Measurements from ENCODE around the gene KLRK1. TPM values are rescaled to one million over a fixed set of nuclear protein-coding genes. Genes with fewer than 3 reads are reported as not detected.

KLRK1 gene
- total RNA-seq, 1 experiment from 2014 or later = 0.95 TPM

- DNase-seq (ENCODE audit: low read depth, low spot score) = no peak
- Histone ChIP-seq H3K4me1 (ENCODE audit: control insufficient read depth, insufficient read depth, low read length) (peaks cover 5% of the 10 kb centered on the region), H3K9me3 (ENCODE audit: control insufficient read depth, insufficient read depth, low read depth, low read length) (no peaks in the 10 kb centered on the region), H3K27me3 (ENCODE audit: control insufficient read depth, insufficient read depth, low read length) (no peaks in the 10 kb centered on the region), H3K27ac (ENCODE audit: low read length) (peak overlapping the region; percentile 24; the same call in 1 of the 2 replicates), H3K4me3 (ENCODE audit: low read depth in 2 of 2, low read length in 2 of 2) (no peak overlapping the region), H3K36me3 (ENCODE audit: control insufficient read depth, insufficient read depth, low read length) (no peaks in the 10 kb centered on the region)
- no peak for TF ChIP-seq POLR2AphosphoS5 (IDR thresholded peaks at IDR 0.05; ENCODE audit: low read depth, low read length)
- ChIA-PET POLR2A (no interaction called here), CTCF (no interaction called here)
- intact Hi-C loops (cut with micrococcal nuclease; ENCODE audit: unreplicated experiment) = no loop called here
- no peak for ATAC-seq
- BruUV-seq (replicated peaks) = no TSS peak
- in situ Hi-C loops (cut with HindIII; ENCODE audit: low pct_unique_long_range_greater_than_20kb, low sequenced_read_pairs) = no loop called here
Measured at GRCh38 chr12:10386857-10387256, 3.0 kb downstream of the KLRK1 start.

- no peaks in the 10 kb centered on the region for H3K36me3 ChIP-seq (ENCODE audit: control insufficient read depth, insufficient read depth, low read length)
- no peaks in the 10 kb centered on the region for H3K9me3 ChIP-seq (ENCODE audit: control insufficient read depth, insufficient read depth, low read depth, low read length)
- H3K27ac ChIP-seq (ENCODE audit: low read length) = no peak overlapping the region; the same call in 1 of the 2 replicates
- ChIA-PET POLR2A (no interaction called here), CTCF (no interaction called here)
- no peaks in the 10 kb centered on the region for H3K27me3 ChIP-seq (ENCODE audit: control insufficient read depth, insufficient read depth, low read length)
- no peak overlapping the region for H3K4me3 ChIP-seq (ENCODE audit: low read depth in 2 of 2, low read length in 2 of 2)
- no peak for ATAC-seq
- H3K4me1 ChIP-seq (ENCODE audit: control insufficient read depth, insufficient read depth, low read length) = no peaks in the 10 kb centered on the region; the same call in 1 of the 2 replicates
- intact Hi-C loops (cut with micrococcal nuclease; ENCODE audit: unreplicated experiment) (no loop called here), in situ Hi-C loops (cut with HindIII; ENCODE audit: low pct_unique_long_range_greater_than_20kb, low sequenced_read_pairs) (no loop called here)
- BruUV-seq (replicated peaks) = no TSS peak
- no peak for DNase-seq (ENCODE audit: low read depth, low spot score)
- no peak for TF ChIP-seq CTCF (IDR thresholded peaks at IDR 0.05)
- TF ChIP-seq POLR2AphosphoS5 (IDR thresholded peaks at IDR 0.05; ENCODE audit: low read depth, low read length) = no peak
- no peak for TF ChIP-seq REST (IDR thresholded peaks at IDR 0.05; ENCODE audit: insufficient read depth in 1 of 2, low read depth in 2 of 2, low read length in 1 of 2)
- no peak for TF ChIP-seq SIN3A (IDR thresholded peaks at IDR 0.05; ENCODE audit: borderline replicate concordance, insufficient read depth, low read depth, low read length)
- TF ChIP-seq TCF7L2 (IDR thresholded peaks at IDR 0.05; ENCODE audit: low read depth, low read length) = no peak
Measured at GRCh38 chr12:10385166-10385613, 4.7 kb downstream of the KLRK1 start.

- Histone ChIP-seq H3K27me3 (ENCODE audit: control insufficient read depth, insufficient read depth, low read length) (no peaks in the 10 kb centered on the region), H3K36me3 (ENCODE audit: control insufficient read depth, insufficient read depth, low read length) (no peaks in the 10 kb centered on the region), H3K27ac (ENCODE audit: low read length) (no peak overlapping the region), H3K9me3 (ENCODE audit: control insufficient read depth, insufficient read depth, low read depth, low read length) (no peaks in the 10 kb centered on the region), H3K4me1 (ENCODE audit: control insufficient read depth, insufficient read depth, low read length) (no peaks in the 10 kb centered on the region; the same call in 1 of the 2 replicates), H3K4me3 (ENCODE audit: low read depth in 2 of 2, low read length in 2 of 2) (no peak overlapping the region)
- TF ChIP-seq TCF7L2 (IDR thresholded peaks at IDR 0.05; ENCODE audit: low read depth, low read length) = no peak
- no peak for TF ChIP-seq SIN3A (IDR thresholded peaks at IDR 0.05; ENCODE audit: borderline replicate concordance, insufficient read depth, low read depth, low read length)
- no peak for TF ChIP-seq POLR2AphosphoS5 (IDR thresholded peaks at IDR 0.05; ENCODE audit: low read depth, low read length)
- TF ChIP-seq CTCF (IDR thresholded peaks at IDR 0.05) = no peak
- TF ChIP-seq REST (IDR thresholded peaks at IDR 0.05; ENCODE audit: insufficient read depth in 1 of 2, low read depth in 2 of 2, low read length in 1 of 2) = no peak
- ATAC-seq (no peak), DNase-seq (ENCODE audit: low read depth, low spot score) (no peak)
- ChIA-PET POLR2A (no interaction called here), CTCF (interaction anchor here (0.6 kb wide), 1 partner anchor 10 kb away, joined by 4 read pairs; no protein-coding TSS in a partner anchor)
- in situ Hi-C loops (cut with HindIII; ENCODE audit: low pct_unique_long_range_greater_than_20kb, low sequenced_read_pairs) (no loop called here), intact Hi-C loops (cut with micrococcal nuclease; ENCODE audit: unreplicated experiment) (no loop called here)
- BruUV-seq (replicated peaks) = no TSS peak
Measured at GRCh38 chr12:10384191-10384590, 5.7 kb downstream of the KLRK1 start.
